Measurements from ENCODE around the gene PDE4A.
"Not testable (repeated sequence)": the region's sequence is repeated elsewhere in the genome, so short reads cannot be mapped to it uniquely, and the experiment has no call there.

Gene PDE4A

GRCh38 chr19:10420444-10421239 lies at the start of gene PDE4A:
Gene PDE4A (plus strand): TSS chr19:10420538. CDS start chr19:10420765, 227 bp downstream.
- DNase-seq = peak; percentile 50

GRCh38 chr19:10372690-10373089 lies 47.6 kb upstream of the PDE4A start:
- no peak for DNase-seq

DNA sequence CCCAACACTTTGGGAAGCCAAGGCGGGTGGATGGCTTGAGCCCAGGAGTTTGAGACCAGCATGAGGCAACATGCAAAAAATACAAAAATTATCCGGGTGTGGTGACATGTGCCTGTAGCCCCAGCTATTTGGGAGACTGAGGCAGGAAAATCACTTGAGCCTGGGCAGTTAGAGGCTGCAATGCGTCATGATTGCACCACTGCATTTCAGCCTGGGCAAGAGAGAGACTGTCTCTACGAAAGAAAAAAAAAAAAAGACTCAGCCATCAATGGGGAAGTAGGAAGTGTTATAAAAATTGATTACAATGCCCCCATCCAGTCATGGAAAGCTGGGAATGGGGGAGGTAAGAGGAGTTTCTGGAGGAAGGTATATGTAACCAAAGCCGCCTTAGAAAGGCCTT lies 45.4 kb upstream of the PDE4A start:
- DNase-seq = no peak

GRCh38 chr19:10377140-10377640 lies 43.1 kb upstream of the PDE4A start:
- not testable (repeated sequence) for DNase-seq

DNA sequence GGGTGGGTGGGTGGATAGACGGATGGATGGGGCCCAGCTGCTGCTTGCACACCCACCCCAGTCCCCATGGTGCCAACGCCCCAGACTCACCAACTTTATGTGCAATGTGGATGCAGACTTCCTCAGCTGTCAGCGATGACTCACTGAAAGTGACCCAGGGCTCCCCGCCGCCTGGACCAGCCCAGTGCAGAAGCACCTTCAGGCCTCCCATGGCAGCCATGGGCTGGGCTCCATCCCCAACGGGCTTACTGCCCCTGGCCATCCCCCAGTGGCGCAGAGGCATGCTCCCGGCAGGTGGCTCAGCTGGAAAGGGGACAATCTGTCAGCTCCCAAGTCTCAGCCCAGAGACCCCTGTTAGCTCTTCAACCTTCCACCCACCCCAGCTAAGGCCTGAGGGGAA lies 42.2 kb upstream of the PDE4A start:
- DNase-seq = no peak

GRCh38 chr19:10379880-10380312 lies 40.4 kb upstream of the PDE4A start:
- no peak for DNase-seq

DNA sequence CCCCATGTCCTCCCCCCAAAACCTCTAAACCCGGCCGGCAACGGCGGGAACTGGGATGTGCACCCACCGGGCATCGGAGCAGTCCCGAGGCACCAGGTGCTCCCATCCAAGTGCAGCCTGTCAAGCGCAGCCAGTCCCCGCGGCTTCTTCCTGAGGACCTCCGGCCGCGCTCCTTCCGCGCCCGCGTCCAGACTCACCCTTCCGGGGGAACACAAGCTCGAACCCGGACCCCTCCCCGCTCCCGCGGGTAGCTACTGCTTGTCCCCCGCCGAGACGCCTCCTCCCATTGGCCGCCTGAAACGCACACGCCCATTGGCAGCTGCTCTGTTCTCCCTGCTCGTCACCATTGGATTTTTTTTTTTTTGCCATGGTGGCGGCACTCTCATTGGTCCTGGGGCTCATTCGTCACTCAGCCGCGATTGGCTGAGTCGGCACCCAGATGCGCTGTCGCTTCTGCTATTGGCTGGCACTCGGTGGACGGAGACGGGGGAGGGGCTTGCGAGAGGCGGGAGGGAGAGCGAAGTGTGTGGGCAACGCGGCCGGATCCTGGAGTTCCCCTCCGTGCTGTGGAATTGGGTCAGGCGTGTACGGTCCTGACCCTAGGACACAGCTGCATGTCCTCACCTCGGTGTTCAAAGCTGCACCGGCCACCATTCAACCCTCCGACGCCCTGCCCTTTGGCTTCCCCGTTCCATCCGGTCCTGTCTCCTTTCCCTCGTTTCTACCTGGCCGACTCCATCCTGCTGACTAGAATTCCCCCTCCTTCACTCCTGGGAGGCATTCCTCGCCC lies 39.8 kb upstream of the PDE4A start, which contains the start of gene TYK2:
TSS of gene TYK2 (minus strand) at position 260 of the 790 bp plus-strand sequence. CDS start 2,166 bp downstream, outside the sequence.
- DNase-seq = peak; percentile 98

GRCh38 chr19:10383223-10383499 lies 37.2 kb upstream of the PDE4A start:
- DNase-seq = not testable (repeated sequence)

- no peak for DNase-seq
These were observed 35.8 kb upstream of the PDE4A start for GRCh38 chr19:10384580-10384979.

- DNase-seq = peak; percentile 32
These were observed 31.4 kb upstream of the PDE4A start for GRCh38 chr19:10388957-10389356.

DNA sequence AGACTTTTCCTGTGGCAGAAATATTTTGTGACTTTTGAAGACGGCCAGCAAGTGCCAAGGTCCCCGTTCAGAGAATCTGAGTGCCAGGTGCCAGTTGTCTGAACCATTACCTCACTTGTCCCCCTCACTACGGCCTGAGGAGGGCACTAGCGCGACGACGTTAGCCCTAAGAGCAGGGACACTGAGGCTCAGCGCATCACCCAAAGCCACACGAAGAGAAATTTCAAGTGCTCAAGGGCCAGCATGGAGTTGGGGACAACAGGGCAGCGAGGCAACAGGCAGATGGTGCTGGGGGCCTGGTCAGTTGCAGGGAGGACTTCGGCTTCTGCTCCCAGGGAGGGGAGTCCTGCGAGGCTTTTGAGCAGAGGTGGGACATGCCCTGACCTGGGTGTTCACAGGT lies 30.5 kb upstream of the PDE4A start:
- no peak for DNase-seq

- peak; percentile 42 for DNase-seq
These were observed 29.6 kb upstream of the PDE4A start for GRCh38 chr19:10390652-10391286.

- DNase-seq = no peak
These were observed 28.2 kb upstream of the PDE4A start for GRCh38 chr19:10392120-10392519.

DNA sequence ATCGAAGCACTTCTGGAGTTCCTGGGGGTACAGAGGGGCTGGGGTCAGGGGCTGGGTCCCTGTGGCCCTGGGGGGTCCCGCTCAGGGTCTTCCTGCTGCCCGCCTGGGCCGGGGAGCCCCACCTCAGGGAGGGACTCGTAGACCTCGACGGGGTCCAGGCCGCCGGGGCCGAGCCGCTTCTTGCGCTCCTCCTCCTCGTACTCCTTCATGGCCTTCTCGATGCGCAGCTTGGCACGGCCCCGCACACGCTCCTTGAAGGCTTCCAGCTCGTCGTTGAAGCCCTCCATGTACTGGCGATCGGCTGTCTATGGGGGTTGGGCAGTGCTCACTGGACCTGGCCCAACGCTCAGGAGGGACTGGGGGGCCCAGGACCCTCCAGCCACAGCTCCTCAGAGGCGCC lies 27.2 kb upstream of the PDE4A start:
- no peak for DNase-seq

DNA sequence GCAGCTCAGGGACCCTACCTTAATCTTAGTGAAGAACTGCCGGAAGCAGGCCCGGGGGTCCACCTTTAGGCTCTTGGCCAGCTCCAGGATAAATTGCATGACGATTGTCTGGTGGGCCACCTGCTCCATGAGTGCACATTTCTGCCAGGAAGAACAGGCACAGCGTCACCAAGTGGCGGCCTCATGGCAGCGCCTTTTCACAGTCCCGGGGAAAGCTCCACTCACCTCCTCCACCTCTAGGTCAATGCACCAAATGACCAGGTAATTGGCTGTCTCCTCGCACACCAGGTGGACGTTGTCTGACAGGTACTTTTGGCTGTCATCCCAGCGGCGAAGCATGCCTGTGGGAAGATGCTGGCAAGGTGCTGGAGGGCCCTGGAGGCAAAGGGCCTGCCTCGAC lies 25.3 kb upstream of the PDE4A start:
- no peak for DNase-seq

DNA sequence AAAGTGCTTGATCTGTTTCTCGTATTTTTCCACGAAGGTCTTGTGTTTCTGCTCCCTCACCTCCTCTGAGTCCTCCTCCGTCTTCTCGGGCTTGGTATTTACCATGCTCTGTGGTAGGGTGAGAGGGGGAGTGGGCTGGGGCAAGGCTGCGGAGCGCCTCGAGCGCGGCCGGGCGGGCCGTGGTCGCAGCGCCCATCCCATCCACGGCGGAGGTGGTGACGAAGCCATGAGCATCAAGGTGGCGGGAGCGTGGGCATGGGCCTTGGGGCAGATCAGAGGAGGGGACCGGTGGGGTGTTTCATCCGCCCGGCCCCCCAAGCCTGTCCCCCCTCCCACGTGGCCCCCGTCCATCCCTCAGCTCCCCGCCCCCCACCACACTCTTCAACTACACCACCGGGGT lies 24.9 kb upstream of the PDE4A start:
- no peak for DNase-seq

GRCh38 chr19:10395917-10396316 lies 24.4 kb upstream of the PDE4A start:
- no peak for DNase-seq

- DNase-seq = no peak
These were observed 21.5 kb upstream of the PDE4A start for GRCh38 chr19:10398819-10399218.

DNA sequence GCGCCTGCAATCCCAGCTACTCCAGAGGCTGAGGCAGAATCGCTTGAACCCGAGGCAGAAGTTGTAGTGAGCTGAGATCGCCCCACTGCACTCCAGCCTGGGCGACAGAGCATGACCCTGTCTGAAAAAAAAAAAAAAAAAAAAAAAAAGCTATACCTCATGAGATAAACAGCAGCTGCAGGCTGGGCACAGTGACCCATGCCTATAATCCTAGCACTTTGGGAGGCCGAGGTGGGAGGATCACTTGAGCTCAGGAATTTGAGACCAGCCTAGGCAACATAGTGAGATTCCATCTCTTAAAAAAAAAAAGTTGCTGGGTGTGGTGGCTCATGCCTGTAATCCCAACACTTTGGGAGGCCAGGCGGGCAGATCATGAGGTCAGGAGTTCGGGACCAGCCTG lies 21.0 kb upstream of the PDE4A start:
- DNase-seq = not testable (repeated sequence)

- no peak for DNase-seq
These were observed 20.5 kb upstream of the PDE4A start for GRCh38 chr19:10399878-10400277.

DNA sequence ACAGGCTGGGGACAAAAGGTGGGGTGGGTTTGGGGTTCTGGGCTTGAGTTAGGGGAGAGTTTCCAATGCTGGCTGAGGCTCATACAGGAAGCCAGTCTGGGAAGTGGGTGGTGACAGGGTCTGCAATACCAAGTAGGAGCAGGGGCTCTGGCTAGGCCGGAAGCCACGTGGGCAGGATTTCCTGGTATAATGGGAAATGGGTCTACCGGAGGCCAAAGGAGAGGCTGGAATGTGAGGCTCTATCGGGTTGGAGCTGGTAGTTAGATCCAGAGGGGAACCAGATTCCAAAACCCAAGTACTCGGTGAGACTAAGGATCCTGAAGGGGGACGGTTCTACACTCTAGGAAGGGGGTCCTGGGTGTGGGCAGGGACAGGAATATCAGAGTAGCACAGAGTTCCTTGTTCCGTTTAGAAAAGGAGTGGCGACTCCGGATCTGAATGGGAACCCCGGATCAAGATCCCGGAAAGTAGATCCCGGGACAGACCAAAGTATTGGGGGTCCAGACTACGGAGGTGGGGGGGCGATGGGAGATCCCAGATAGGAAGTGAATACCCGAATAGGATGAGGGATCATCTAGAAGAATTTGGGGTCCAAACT lies 17.8 kb upstream of the PDE4A start:
- DNase-seq = no peak

DNA sequence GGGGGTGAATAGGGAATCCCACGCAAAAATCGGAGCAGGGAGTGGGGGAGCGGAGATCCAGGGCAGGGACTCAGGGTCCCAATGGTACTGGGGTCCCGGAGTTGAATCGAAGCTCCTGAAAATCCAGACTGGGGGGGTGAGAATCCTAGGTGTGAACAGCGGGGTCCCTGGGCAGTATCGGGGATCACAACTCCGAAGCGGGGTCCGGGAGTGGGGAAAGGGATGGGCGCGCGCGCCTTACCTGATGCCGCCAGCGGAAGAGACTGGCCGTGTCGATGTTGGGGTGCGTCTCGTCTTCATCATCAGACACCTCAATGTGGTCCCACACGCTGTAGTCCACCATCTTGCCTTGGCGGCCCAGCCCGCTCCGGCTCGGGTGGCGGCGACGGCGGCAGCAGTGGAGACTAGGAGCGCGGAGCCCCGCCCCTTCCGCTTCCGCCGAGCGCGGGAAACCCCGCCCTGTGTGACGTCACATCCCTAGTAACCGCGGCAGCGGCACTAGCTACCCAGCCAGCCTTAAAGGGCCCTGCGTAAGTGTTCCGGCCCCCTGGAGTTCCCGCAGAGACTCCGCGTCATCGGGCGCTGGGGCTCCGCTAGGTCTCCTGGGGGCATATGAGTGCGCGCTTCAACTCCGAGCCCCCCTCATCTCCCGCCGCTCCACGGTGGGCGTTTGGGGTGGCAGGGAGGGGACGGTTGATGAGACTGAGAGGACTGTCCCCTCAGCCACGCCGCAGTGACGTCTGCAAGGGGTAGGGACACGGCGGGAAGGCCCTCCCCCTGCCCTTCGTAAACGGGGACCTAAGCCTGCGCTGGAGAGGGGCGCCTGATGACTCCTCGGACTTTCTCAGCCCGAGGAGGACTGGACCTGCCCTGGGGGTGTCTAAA lies 17.0 kb upstream of the PDE4A start, which contains the start of gene CDC37:
TSS of gene CDC37 (minus strand) at position 406 of the 885 bp plus-strand sequence. CDS start at position 343, 63 bp downstream.
- DNase-seq = peak; percentile 92

Data from GDM1 (cell line).